ENCODE data around the gene ZFP92. TPM values are rescaled to one million over a fixed set of nuclear protein-coding genes. Genes with fewer than 3 reads are reported as not detected.

Gene ZFP92
- polyA plus RNA-seq, 1 donor from 2014 or later: not detected

- TF ChIP-seq, protein P1, sequence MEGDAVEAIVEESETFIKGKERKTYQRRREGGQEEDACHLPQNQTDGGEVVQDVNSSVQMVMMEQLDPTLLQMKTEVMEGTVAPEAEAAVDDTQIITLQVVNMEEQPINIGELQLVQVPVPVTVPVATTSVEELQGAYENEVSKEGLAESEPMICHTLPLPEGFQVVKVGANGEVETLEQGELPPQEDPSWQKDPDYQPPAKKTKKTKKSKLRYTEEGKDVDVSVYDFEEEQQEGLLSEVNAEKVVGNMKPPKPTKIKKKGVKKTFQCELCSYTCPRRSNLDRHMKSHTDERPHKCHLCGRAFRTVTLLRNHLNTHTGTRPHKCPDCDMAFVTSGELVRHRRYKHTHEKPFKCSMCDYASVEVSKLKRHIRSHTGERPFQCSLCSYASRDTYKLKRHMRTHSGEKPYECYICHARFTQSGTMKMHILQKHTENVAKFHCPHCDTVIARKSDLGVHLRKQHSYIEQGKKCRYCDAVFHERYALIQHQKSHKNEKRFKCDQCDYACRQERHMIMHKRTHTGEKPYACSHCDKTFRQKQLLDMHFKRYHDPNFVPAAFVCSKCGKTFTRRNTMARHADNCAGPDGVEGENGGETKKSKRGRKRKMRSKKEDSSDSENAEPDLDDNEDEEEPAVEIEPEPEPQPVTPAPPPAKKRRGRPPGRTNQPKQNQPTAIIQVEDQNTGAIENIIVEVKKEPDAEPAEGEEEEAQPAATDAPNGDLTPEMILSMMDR (IDR thresholded peaks at IDR 0.05; ENCODE audit: poor library complexity, severe bottlenecking): no peak
- TF ChIP-seq EZH2 (IDR thresholded peaks at IDR 0.05; ENCODE audit: borderline replicate concordance, insufficient read depth, low read length, poor library complexity, severe bottlenecking): no peak
These were observed 45.4 kb downstream of the ZFP92 start (continued) for GRCh38 chrX:153456704-153457103.

DNA sequence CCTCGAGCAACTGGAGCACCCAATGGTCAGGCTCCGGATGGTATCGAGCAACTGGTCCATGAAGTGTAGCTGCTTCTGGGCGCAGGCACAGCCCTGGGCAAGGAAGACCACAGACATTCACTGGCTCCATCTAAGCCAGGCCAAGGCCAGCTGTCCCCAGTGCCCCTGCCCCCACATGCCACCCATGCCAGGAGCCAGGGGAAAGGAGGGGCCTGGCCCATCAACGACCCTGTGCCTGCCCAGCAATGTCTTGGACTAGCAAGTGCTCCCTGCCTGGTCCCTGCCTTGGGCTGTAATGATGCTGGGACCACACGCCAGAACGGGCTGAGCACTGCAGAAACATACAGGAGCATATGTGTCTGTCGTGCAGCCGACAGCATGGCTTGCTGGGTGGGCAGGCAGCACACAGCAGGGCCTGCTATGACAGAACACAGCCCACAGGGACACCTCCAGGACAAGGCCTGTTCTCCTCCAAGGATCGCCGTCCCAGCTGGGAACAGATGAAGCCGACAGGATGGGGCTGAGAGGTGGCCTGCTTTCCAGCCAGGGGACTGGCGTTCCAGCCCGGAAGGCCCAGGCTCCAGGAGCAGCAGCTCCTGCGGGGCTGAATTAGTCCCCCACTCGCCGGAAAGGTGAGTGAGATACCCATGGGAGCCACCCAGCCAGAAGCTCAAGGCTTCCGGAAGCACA is 46.0 kb downstream of the ZFP92 start:
- H3F3A ChIP-seq (ENCODE audit: insufficient read depth, low read length, poor library complexity, severe bottlenecking): no peaks in the 10 kb centered on the region
- no peak overlapping the region for H3K9ac ChIP-seq (ENCODE audit: low read length)
- H4K20me1 ChIP-seq (ENCODE audit: insufficient read depth): no peaks in the 10 kb centered on the region
- no peaks in the 10 kb centered on the region for H3K27me3 ChIP-seq (ENCODE audit: insufficient read depth, low read depth, low read length)
- no peaks in the 10 kb centered on the region for H3K9me2 ChIP-seq (ENCODE audit: insufficient read depth, low read length)
- no peak overlapping the region for H3K27ac ChIP-seq (ENCODE audit: low read length)
- TF ChIP-seq POLR2AphosphoS5 (IDR thresholded peaks at IDR 0.05): no peak
- no peak for TF ChIP-seq MXI1 (conservative IDR thresholded peaks at IDR 0.05; ENCODE audit: poor library complexity, severe bottlenecking)
- no peak for TF ChIP-seq EP300 (conservative IDR thresholded peaks at IDR 0.05; ENCODE audit: poor library complexity, severe bottlenecking)
- TF ChIP-seq SMC3 (conservative IDR thresholded peaks at IDR 0.05; ENCODE audit: poor library complexity): no peak
- TF ChIP-seq RAD21 (conservative IDR thresholded peaks at IDR 0.05): no peak
- no peaks in the 10 kb centered on the region for H3K9me3 ChIP-seq (ENCODE audit: low read length)
- no peaks in the 10 kb centered on the region for H3K36me3 ChIP-seq (ENCODE audit: insufficient read depth, low read length)
- H2AFZ ChIP-seq (ENCODE audit: low read depth, low read length): no peak overlapping the region
- no peak overlapping the region for H3K4me2 ChIP-seq (ENCODE audit: low read length)
- no peaks in the 10 kb centered on the region for H3K79me2 ChIP-seq (replicated peaks; ENCODE audit: insufficient read depth, low read length)
- H3K4me3 ChIP-seq (ENCODE audit: low read length): no peak overlapping the region

- Histone ChIP-seq H3F3A (ENCODE audit: insufficient read depth, low read length, poor library complexity, severe bottlenecking) (no peaks in the 10 kb centered on the region), H3K27me3 (ENCODE audit: insufficient read depth, low read depth, low read length) (no peaks in the 10 kb centered on the region), H3K27ac (ENCODE audit: low read length) (no peak overlapping the region), H4K20me1 (ENCODE audit: insufficient read depth) (no peaks in the 10 kb centered on the region), H3K9me3 (ENCODE audit: low read length) (no peaks in the 10 kb centered on the region), H3K79me2 (replicated peaks; ENCODE audit: insufficient read depth, low read length) (no peaks in the 10 kb centered on the region), H3K9me2 (ENCODE audit: insufficient read depth, low read length) (no peaks in the 10 kb centered on the region), H3K9ac (ENCODE audit: low read length) (no peak overlapping the region), H3K36me3 (ENCODE audit: insufficient read depth, low read length) (no peaks in the 10 kb centered on the region), H3K4me3 (ENCODE audit: low read length) (no peak overlapping the region), H3K4me2 (ENCODE audit: low read length) (no peak overlapping the region), H2AFZ (ENCODE audit: low read depth, low read length) (no peak overlapping the region)
- TF ChIP-seq EZH2 (IDR thresholded peaks at IDR 0.05; ENCODE audit: borderline replicate concordance, insufficient read depth, low read length, poor library complexity, severe bottlenecking) (no peak), POLR2AphosphoS5 (IDR thresholded peaks at IDR 0.05) (no peak), MXI1 (conservative IDR thresholded peaks at IDR 0.05; ENCODE audit: poor library complexity, severe bottlenecking) (no peak), RAD21 (conservative IDR thresholded peaks at IDR 0.05) (no peak), TAF1 (IDR thresholded peaks at IDR 0.05; ENCODE audit: low read depth) (no peak), SMC3 (conservative IDR thresholded peaks at IDR 0.05; ENCODE audit: poor library complexity) (no peak), EP300 (conservative IDR thresholded peaks at IDR 0.05; ENCODE audit: poor library complexity, severe bottlenecking) (no peak)
- TF ChIP-seq, protein P1 (IDR thresholded peaks at IDR 0.05; ENCODE audit: poor library complexity, severe bottlenecking): no peak
- TF ChIP-seq, protein P2, sequence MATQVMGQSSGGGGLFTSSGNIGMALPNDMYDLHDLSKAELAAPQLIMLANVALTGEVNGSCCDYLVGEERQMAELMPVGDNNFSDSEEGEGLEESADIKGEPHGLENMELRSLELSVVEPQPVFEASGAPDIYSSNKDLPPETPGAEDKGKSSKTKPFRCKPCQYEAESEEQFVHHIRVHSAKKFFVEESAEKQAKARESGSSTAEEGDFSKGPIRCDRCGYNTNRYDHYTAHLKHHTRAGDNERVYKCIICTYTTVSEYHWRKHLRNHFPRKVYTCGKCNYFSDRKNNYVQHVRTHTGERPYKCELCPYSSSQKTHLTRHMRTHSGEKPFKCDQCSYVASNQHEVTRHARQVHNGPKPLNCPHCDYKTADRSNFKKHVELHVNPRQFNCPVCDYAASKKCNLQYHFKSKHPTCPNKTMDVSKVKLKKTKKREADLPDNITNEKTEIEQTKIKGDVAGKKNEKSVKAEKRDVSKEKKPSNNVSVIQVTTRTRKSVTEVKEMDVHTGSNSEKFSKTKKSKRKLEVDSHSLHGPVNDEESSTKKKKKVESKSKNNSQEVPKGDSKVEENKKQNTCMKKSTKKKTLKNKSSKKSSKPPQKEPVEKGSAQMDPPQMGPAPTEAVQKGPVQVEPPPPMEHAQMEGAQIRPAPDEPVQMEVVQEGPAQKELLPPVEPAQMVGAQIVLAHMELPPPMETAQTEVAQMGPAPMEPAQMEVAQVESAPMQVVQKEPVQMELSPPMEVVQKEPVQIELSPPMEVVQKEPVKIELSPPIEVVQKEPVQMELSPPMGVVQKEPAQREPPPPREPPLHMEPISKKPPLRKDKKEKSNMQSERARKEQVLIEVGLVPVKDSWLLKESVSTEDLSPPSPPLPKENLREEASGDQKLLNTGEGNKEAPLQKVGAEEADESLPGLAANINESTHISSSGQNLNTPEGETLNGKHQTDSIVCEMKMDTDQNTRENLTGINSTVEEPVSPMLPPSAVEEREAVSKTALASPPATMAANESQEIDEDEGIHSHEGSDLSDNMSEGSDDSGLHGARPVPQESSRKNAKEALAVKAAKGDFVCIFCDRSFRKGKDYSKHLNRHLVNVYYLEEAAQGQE (IDR thresholded peaks at IDR 0.05; ENCODE audit: borderline replicate concordance): no peak
These were observed 46.7 kb downstream of the ZFP92 start for GRCh38 chrX:153457827-153458466.

Measured in neural cell (in vitro differentiated cells).